GM12874 (cell line): ENCODE results near the gene GJA9.

ENCODE experiments used
- TF ChIP-seq, protein P1 (sequence below): IDR thresholded peaks from 2 replicates; pipeline ENCODE4 v1.5.1; 2011; ENCODE audit warnings: low read depth, mild to moderate bottlenecking, control low read depth, low read length, moderate library complexity; ENCODE audit not compliant: insufficient read depth

Gene GJA9

DNA sequence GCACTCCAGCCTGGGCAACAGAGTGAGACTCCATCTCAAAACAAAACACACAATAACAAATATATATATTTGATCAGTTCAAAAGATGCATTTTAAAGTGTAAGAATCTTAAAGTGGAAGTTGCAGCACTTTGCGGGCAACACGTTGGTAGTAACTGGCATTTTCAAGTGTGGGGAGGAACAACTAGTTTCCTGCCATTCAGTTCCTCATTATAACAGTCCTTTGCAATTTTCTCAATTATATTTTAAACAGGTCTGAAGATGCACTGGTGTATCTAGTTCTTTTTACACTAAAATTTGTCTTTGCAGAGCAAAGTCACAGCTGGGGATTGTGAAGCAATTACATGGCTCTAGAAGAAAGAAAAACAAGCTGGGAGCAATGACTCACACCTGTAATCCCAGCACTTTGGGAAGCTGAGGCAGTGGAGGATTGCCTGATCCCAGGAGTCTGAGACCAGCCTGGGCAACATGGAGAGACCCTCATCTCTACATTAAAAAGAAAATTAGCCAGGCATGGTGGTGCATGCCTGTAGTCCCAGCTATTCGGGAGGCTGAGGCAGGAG lies 47.1 kb downstream of the GJA9 start:
- TF ChIP-seq, protein P1, sequence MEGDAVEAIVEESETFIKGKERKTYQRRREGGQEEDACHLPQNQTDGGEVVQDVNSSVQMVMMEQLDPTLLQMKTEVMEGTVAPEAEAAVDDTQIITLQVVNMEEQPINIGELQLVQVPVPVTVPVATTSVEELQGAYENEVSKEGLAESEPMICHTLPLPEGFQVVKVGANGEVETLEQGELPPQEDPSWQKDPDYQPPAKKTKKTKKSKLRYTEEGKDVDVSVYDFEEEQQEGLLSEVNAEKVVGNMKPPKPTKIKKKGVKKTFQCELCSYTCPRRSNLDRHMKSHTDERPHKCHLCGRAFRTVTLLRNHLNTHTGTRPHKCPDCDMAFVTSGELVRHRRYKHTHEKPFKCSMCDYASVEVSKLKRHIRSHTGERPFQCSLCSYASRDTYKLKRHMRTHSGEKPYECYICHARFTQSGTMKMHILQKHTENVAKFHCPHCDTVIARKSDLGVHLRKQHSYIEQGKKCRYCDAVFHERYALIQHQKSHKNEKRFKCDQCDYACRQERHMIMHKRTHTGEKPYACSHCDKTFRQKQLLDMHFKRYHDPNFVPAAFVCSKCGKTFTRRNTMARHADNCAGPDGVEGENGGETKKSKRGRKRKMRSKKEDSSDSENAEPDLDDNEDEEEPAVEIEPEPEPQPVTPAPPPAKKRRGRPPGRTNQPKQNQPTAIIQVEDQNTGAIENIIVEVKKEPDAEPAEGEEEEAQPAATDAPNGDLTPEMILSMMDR = no peak

DNA sequence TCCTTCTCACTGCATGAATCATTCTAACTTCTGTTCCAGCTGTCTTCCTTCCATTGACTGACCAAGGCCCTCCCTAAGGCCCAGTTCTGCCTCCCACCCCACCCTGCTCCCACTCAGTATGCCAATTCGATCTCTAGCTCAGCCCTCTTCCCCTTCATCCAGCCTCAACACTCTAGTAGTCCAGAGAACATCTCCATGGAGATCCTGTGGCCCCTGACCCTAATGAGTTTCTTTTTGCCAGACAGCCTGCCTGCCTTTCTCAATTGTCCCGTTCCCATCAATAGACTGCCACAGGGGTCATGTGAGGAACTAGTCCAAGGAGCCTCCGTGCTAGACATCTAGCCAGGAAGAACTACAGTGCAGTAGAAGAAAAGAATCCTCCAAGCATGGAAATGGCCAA lies 48.2 kb downstream of the GJA9 start:
- TF ChIP-seq, protein P1 = no peak

DNA sequence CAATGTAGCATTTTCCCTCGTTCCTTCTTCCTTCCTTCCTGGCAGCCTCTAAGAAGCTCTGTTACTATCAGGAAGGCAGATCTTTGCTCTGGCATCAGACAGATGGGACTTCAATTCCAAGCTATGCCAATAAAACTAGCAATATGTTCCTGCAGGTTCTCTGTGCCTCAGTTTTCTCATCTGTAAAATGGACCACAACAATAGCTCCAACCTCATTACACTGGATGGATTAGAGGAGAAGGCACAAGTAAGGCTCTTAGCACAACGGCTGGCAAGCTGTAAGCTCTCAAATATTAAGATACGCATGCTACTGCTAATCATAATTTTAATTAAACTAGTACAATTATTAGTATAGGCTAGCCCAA lies 49.0 kb downstream of the GJA9 start:
- TF ChIP-seq, protein P1 = no peak

DNA sequence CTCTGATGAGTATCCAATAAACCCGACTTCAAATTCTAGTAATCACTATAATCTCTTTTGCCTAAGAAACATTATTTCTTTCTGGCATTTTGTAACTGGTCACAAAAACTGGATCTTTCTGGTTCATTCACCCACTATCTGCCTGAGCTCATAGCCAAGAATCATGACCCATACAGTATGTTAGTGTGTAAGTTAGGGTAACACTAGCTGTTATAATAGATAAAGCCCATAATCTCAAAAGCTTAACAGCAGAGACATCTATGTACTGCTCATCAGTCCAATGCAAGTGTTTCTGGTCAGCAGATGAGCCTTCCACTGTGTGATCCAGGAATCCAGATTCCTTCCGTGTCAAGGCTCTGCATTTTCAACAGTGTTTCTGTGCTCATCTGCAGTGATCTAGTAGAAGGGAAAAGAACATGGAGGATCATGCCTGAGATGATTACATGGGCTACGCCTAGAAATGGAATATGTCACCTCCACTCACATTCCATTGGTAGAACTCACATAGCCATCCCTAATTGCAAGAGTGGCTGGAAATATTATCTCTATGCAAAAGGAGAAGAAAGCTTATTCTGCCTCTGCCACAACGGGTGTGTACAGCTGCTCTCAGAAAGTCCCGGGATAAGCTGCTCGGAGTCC lies 49.5 kb downstream of the GJA9 start:
- TF ChIP-seq, protein P1 = no peak

DNA sequence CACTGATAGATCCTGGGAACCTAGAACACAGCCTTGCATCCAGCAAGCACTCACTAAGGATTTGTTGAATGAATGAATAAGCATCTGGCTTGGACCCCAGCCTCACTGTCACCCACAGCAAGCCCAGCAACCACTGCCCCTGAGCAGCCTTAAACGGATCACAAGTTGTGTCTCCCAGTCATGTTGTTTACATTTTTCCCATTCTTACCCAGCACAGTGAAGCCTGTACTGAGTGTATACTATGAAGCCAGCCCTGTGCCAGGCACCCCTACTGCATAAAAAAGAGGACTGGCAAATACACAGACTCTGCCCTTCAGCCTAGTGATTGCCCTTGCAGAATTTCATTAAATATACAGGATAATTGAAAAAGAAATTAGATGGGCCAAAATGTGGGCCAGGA lies 52.0 kb downstream of the GJA9 start:
- TF ChIP-seq, protein P1 = no peak

DNA sequence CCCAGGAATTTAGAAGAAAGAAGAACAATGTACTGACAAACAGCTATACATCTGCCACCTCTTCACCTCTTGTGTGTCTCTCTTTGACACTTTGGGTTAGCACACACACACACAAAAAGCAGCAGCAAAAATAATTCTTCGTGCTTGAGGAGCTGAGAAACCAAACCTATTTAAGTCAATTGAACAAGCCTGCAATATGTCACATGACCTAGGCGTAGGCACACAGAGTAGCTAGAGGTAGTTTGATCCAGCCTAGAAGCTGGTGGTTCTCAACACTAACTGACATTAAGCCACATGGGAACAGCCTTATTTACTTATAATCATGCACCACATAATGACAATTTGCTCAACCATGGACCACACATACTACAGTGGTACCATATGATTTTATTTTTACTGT lies 54.1 kb downstream of the GJA9 start:
- TF ChIP-seq, protein P1 = no peak

DNA sequence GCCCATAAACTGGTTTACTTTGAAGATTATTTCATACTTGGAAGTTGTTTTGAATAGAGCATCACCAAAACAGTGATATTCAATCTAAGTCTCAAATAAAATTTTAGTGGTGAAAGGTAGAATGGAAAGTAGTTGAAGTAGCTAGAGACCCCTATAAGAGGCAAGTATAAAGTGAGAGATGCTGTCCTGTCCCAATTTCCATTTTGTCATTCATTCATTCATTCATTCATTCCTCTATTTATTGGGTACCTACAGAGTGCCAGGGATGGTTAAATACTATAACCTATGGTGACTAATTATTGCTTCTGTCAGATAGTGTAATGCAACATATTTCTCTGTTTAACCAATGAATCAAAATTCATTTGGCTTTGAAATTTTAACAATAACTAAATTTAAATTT lies 54.5 kb downstream of the GJA9 start:
- TF ChIP-seq, protein P1 = no peak
